ENCODE data around the gene TNS1.

The TNS1 gene

GRCh38 chr2:217938036-217938435 lies 64.8 kb downstream of the TNS1 start:
- Histone ChIP-seq H3K27me3 (no peaks in the 10 kb centered on the region), H3K4me3 (ENCODE audit: low read depth, low read length) (no peak overlapping the region), H3K4me1 (peaks cover 48% of the 10 kb centered on the region), H3K9me3 (no peaks in the 10 kb centered on the region), H3K36me3 (no peaks in the 10 kb centered on the region)
- TF ChIP-seq CTCF (IDR thresholded peaks at IDR 0.05; ENCODE audit: low read depth, low read length): no peak
- DNase-seq: no peak

GRCh38 chr2:217937446-217937845 lies 65.3 kb downstream of the TNS1 start:
- H3K4me1 ChIP-seq: peaks cover 46% of the 10 kb centered on the region
- DNase-seq: no peak
- no peaks in the 10 kb centered on the region for H3K27me3 ChIP-seq
- H3K9me3 ChIP-seq: no peaks in the 10 kb centered on the region
- no peak overlapping the region for H3K4me3 ChIP-seq (ENCODE audit: low read depth, low read length)
- TF ChIP-seq CTCF (IDR thresholded peaks at IDR 0.05; ENCODE audit: low read depth, low read length): no peak
- no peaks in the 10 kb centered on the region for H3K36me3 ChIP-seq

- TF ChIP-seq CTCF (IDR thresholded peaks at IDR 0.05; ENCODE audit: low read depth, low read length): no peak
- H3K4me1 ChIP-seq: peaks cover 49% of the 10 kb centered on the region
- no peaks in the 10 kb centered on the region for H3K9me3 ChIP-seq
- no peaks in the 10 kb centered on the region for H3K27me3 ChIP-seq
- H3K36me3 ChIP-seq: no peaks in the 10 kb centered on the region
- DNase-seq: no peak
- H3K4me3 ChIP-seq (ENCODE audit: low read depth, low read length): no peak overlapping the region
Measured at GRCh38 chr2:217936952-217937351, 65.8 kb downstream of the TNS1 start.

GRCh38 chr2:217935901-217936684 lies 66.7 kb downstream of the TNS1 start:
- Histone ChIP-seq H3K4me3 (ENCODE audit: low read depth, low read length) (no peak overlapping the region), H3K36me3 (peaks cover 3% of the 10 kb centered on the region; the same call in 1 of the 2 replicates), H3K27me3 (no peaks in the 10 kb centered on the region), H3K9me3 (no peaks in the 10 kb centered on the region), H3K4me1 (peaks cover 52% of the 10 kb centered on the region)
- no peak for TF ChIP-seq CTCF (IDR thresholded peaks at IDR 0.05; ENCODE audit: low read depth, low read length)
- no peak for DNase-seq

- H3K27me3 ChIP-seq: no peaks in the 10 kb centered on the region
- H3K4me3 ChIP-seq (ENCODE audit: low read depth, low read length): no peak overlapping the region
- no peak for DNase-seq
- peaks cover 3% of the 10 kb centered on the region; the same call in 1 of the 2 replicates for H3K36me3 ChIP-seq
- H3K9me3 ChIP-seq: no peaks in the 10 kb centered on the region
- peaks cover 52% of the 10 kb centered on the region for H3K4me1 ChIP-seq
- TF ChIP-seq CTCF (IDR thresholded peaks at IDR 0.05; ENCODE audit: low read depth, low read length): no peak
Measured at GRCh38 chr2:217935235-217935879, 67.4 kb downstream of the TNS1 start.

Measured in BE2C (cell line).